OCI-LY1 (cell line): ENCODE data around the gene NPAS3.

Experiments
- CTCF ChIP-seq: fragments of 200-600 bp; sonication (generic), shearing (Covaris generic); IDR thresholded peaks from 2 replicates; pipeline ENCODE4 v1.5.1; 2017; ENCODE audit warnings: mild to moderate bottlenecking, antibody characterized with exemption, low read length, moderate library complexity, mixed read lengths
- EZH2 ChIP-seq: fragments of 200-600 bp; sonication (generic), shearing (Covaris generic); IDR thresholded peaks from 2 replicates; pipeline ENCODE4 v1.8.0; 2017; ENCODE audit warnings: borderline replicate concordance, mixed run types, mild to moderate bottlenecking, antibody characterized with exemption, low read length, moderate library complexity, mixed read lengths

- no peak for TF ChIP-seq CTCF
- TF ChIP-seq EZH2 = no peak
These were observed 798.8 kb downstream of the NPAS3 start for GRCh38 chr14:33737446-33737845.
